Prostate gland (tissue), 2 donors: Measurements from ENCODE around the gene STUB1.

Experiments
- POLR2A ChIP-seq: fragments of 450-650 bp; IDR thresholded peaks from one replicate; pipeline ENCODE4 v1.6.1; 2016; ENCODE audit warnings: antibody characterized with exemption, mild to moderate bottlenecking
- POLR2AphosphoS5 ChIP-seq: sonication (generic); formaldehyde crosslinking; IDR thresholded peaks from one replicate; pipeline ENCODE4 v1.6.1; 2017; ENCODE audit warnings: antibody characterized with exemption
- TF ChIP-seq, protein P1 (sequence below), 4 experiments: fragments of 200-600 bp in 2 of 4; fragments of 450-650 bp in 2 of 4; sonication (generic) in 2 of 4; IDR thresholded peaks; 1 replicate in 3 of 4; 2 replicates in 1 of 4; pipeline ENCODE4 v1.5.1; 2016 to 2019; ENCODE audit warnings: antibody characterized with exemption in 4 of 4, mild to moderate bottlenecking in 2 of 4, moderate library complexity in 2 of 4

- no peak for TF ChIP-seq POLR2A
- TF ChIP-seq POLR2AphosphoS5, result no peak
- TF ChIP-seq, protein P1, sequence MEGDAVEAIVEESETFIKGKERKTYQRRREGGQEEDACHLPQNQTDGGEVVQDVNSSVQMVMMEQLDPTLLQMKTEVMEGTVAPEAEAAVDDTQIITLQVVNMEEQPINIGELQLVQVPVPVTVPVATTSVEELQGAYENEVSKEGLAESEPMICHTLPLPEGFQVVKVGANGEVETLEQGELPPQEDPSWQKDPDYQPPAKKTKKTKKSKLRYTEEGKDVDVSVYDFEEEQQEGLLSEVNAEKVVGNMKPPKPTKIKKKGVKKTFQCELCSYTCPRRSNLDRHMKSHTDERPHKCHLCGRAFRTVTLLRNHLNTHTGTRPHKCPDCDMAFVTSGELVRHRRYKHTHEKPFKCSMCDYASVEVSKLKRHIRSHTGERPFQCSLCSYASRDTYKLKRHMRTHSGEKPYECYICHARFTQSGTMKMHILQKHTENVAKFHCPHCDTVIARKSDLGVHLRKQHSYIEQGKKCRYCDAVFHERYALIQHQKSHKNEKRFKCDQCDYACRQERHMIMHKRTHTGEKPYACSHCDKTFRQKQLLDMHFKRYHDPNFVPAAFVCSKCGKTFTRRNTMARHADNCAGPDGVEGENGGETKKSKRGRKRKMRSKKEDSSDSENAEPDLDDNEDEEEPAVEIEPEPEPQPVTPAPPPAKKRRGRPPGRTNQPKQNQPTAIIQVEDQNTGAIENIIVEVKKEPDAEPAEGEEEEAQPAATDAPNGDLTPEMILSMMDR (IDR thresholded peaks at IDR 0.05), result no peak
Observed at GRCh38 chr16:677316-678190, 2.7 kb upstream of the STUB1 start.
